NCI-H2196 (cell line): ENCODE results near the gene DSTYK.

Source experiments
- DNase-seq: peaks from one replicate; lab custom pipeline; 2025; ENCODE audit not compliant: unreplicated experiment; lab: John Stamatoyannopoulos, UW

Gene DSTYK

GRCh38 chr1:205211169-205211838 lies at the start of gene DSTYK:
Gene DSTYK, minus strand, starts transcription at chr1:205211702. Its CDS starts 167 bp downstream, at chr1:205211535.
- DNase-seq, result peak; percentile 91

GRCh38 chr1:205259998-205260397 lies 48.5 kb upstream of the DSTYK start:
- DNase-seq, result no peak

GRCh38 chr1:205259324-205259832 lies 47.9 kb upstream of the DSTYK start:
- DNase-seq, result no peak

GRCh38 chr1:205258719-205259118 lies 47.2 kb upstream of the DSTYK start:
- DNase-seq, result no peak

GRCh38 chr1:205258261-205258691 lies 46.8 kb upstream of the DSTYK start:
- DNase-seq, result no peak

- no peak for DNase-seq
Observed at GRCh38 chr1:205257735-205258134, 46.2 kb upstream of the DSTYK start.

- DNase-seq, result no peak
Observed at GRCh38 chr1:205256951-205257625, 45.6 kb upstream of the DSTYK start.

GRCh38 chr1:205255941-205256780 lies 44.7 kb upstream of the DSTYK start:
- peak; percentile 85 for DNase-seq

GRCh38 chr1:205251576-205251975 lies 40.1 kb upstream of the DSTYK start:
- no peak for DNase-seq

- DNase-seq, result no peak
Observed at GRCh38 chr1:205250699-205251098, 39.2 kb upstream of the DSTYK start.

- no peak for DNase-seq
Observed at GRCh38 chr1:205249651-205250050, 38.1 kb upstream of the DSTYK start.

- peak; percentile 64 for DNase-seq
Observed at GRCh38 chr1:205248793-205249601, 37.5 kb upstream of the DSTYK start.

GRCh38 chr1:205247130-205247921 lies 35.8 kb upstream of the DSTYK start:
- DNase-seq, result peak; percentile 53

GRCh38 chr1:205246351-205247119 lies 35.0 kb upstream of the DSTYK start:
- no peak for DNase-seq

- no peak for DNase-seq
Observed at GRCh38 chr1:205245096-205245495, 33.6 kb upstream of the DSTYK start.

- no peak for DNase-seq
Observed at GRCh38 chr1:205244384-205244783, 32.9 kb upstream of the DSTYK start.

- DNase-seq, result peak; percentile 7
Observed at GRCh38 chr1:205243350-205244191, 32.1 kb upstream of the DSTYK start.

GRCh38 chr1:205241366-205242030 lies 30.0 kb upstream of the DSTYK start:
- DNase-seq, result no peak
